ENCODE measurements around the gene SLC29A3.

The SLC29A3 gene

GRCh38 chr10:71370031-71370430 is 51.0 kb downstream of the SLC29A3 start:
- DNase-seq (ENCODE audit: low read depth) = no peak

- no peak for DNase-seq (ENCODE audit: low read depth)
Observed at GRCh38 chr10:71371750-71372166, 52.7 kb downstream of the SLC29A3 start.

- no peak for DNase-seq (ENCODE audit: low read depth)
Observed at GRCh38 chr10:71372882-71373495, 53.9 kb downstream of the SLC29A3 start.

- no peak for DNase-seq (ENCODE audit: low read depth)
Observed at GRCh38 chr10:71374481-71375233, 55.6 kb downstream of the SLC29A3 start.

DNA sequence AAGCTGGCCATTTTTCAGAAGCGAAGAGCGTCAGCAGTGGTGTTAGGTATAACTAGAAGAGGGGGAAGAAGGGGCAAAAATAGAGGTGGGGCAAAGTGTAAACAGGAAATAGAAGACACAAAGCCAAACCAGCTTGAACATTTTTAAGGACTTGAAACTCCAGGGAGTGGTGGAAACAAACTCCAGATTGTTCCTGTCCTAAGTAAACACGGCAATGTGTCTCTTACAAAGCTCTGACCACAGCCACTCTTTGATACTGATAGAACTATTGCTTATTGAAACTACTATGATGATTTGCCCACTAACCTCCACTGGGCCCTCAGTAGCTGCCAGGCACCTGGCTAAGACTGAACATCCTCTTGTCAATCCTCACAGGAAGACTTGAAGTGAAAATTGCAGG is 56.9 kb downstream of the SLC29A3 start:
- no peak for DNase-seq (ENCODE audit: low read depth)

GRCh38 chr10:71378336-71379117 is 59.5 kb downstream of the SLC29A3 start:
- DNase-seq (ENCODE audit: low read depth) = no peak

GRCh38 chr10:71379118-71379766 is 60.2 kb downstream of the SLC29A3 start:
- DNase-seq (ENCODE audit: low read depth) = no peak

- DNase-seq (ENCODE audit: low read depth) = no peak
Observed at GRCh38 chr10:71380841-71381240, 61.8 kb downstream of the SLC29A3 start.

GRCh38 chr10:71381611-71382010 is 62.6 kb downstream of the SLC29A3 start:
- DNase-seq (ENCODE audit: low read depth) = no peak

DNA sequence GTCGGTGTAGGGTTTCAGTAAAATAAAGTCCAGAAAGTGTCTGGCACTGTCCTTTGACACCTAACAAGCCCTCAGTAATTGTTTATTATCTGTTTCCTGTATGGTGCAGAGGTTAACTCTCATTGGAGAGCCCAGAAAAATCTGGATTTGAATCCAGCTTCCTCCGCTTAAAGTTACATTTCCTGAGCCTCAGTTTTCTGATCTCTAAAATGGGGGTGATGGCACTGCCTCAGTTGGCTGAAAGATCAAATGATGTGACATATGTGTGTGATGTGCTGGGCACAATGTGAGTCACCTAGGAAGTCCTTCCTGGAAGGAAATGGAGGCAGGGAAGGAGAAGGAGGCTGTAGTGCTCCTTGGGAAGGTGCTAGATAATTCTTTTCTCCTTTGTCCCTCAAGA is 63.0 kb downstream of the SLC29A3 start:
- DNase-seq (ENCODE audit: low read depth) = no peak

GRCh38 chr10:71382757-71383156 is 63.7 kb downstream of the SLC29A3 start:
- no peak for DNase-seq (ENCODE audit: low read depth)

DNA sequence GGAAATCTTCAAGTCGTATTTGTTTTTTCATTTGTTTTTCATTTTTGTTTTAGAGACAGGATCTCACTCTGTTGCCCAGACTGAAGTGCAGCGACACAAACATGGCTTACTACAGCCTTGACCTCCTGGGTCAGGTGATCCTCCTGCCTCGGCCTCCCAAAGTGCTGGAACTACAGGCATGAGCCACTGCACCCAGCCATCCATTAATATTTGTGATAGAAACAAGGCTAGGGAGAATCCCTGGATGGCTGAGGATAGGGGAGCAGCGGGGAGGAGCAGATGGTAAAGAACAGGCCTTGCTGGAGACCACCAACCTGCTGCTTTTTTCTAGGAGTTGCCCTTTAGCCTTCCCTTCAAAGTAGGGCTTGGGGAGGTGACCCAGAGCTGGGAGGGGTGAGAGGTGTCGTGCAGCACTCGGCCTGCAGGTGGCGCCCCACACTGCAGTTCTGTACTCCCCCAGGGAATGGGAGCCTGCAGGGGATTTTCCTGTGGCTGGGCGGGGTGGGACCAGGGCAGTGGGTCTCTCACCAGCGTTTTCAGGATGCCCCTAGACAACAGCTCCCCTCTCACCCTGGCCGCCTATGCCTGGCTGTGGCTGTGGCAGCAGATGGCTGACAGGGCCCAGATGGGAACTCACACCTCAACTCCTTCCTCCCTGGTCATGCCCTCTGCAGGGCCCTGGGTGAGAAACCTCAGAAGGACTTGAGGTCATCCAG is 65.1 kb downstream of the SLC29A3 start:
- DNase-seq (ENCODE audit: low read depth) = peak; percentile 37

- no peak for DNase-seq (ENCODE audit: low read depth)
Observed at GRCh38 chr10:71388171-71388570, 69.1 kb downstream of the SLC29A3 start.

DNA sequence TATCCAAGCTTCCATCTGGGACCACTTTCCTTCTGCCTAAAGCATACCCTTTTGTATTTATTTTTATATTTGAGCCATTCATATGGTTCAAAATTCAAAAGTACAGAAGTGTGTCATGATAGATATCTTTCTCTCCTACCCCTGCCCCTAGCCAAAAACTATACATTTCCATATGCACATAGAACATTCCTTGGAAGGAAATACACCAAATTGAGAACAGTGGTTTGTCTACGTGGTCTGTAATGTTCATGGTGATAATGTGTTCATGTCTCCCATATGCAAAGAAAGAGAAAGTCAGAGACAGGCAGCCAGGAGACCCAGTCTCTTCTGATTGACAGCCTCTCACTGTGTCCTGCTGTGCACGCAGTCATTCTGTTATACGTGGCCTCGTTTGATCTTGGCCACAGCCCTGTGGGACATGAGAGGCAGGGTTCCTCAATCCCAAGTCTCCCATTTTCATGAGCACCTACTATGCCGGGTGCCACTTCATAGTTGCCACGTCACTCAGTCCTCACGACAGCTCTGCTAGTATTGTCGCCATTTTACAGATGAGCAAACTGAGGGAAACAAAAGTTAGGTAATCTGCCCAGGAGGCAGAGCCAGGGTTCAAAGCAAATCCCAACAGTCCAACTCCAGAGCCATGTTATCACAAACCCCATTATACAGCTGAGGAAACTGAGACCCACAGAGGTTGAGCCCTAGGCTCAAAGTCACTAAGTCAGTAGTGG is 69.7 kb downstream of the SLC29A3 start:
- no peak for DNase-seq (ENCODE audit: low read depth)

DNA sequence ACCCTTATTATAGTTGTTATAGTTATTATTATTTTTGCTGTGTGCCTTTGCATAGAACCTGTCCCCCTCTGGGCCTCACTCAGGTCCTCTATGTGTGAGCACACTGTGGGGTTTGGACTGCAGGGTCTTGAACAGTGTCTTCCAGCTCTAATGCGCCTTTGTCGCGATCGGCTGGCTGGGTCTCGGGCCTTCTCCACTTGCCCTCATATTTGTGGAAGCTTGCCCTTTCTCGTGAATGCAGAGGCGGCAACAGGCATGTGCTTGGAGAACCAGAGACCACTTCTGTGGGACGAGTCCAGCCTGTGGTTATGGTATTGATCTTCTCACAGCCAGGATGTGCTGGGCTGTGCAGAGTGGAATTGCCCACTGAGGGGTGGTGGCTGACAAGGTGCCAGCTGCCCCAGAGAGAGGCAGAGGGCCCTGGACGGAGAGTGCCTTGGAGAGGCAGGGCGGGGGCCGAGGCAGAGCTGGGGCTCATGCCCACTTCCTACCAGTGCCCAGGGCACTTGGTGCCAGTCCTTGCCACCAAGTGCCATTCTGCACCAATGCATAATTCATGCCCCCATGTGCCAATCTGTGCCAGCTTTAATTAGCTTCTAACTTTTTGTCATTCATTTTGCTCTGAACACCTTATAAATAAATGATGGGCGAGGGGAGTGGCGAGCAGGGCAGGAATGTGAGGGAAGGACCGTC is 70.9 kb downstream of the SLC29A3 start:
- DNase-seq (ENCODE audit: low read depth) = no peak

- no peak for DNase-seq (ENCODE audit: low read depth)
Observed at GRCh38 chr10:71390461-71390835, 71.4 kb downstream of the SLC29A3 start.

GRCh38 chr10:71390921-71391690 is 72.0 kb downstream of the SLC29A3 start:
- no peak for DNase-seq (ENCODE audit: low read depth)

GRCh38 chr10:71391701-71392100 is 72.6 kb downstream of the SLC29A3 start:
- DNase-seq (ENCODE audit: low read depth) = no peak

GRCh38 chr10:71392292-71392691 is 73.2 kb downstream of the SLC29A3 start:
- DNase-seq (ENCODE audit: low read depth) = no peak
